PC-9 (cell line): ENCODE measurements around the gene TMEM263. TPM values are rescaled to one million over a fixed set of nuclear protein-coding genes. Genes with fewer than 3 reads are reported as not detected.
A peak's percentile ranks its signal among the peaks of the same experiment; 100 is the strongest.

Experiments used
- BruUV-seq: library from RNA; stranded (reverse); fragments of 400-500 nt; replicated peaks from 2 replicates; lab custom pipeline; 2021; lab: Mats Ljungman, UMichigan
- CTCF ChIA-PET: fragments of 300-600 bp; sonication (Branson Sonifier 250); formaldehyde crosslinking; loops from one replicate; lab custom pipeline; 2022; ENCODE audit warnings: antibody characterized with exemption; lab: Charles Lee
- POLR2A ChIA-PET: fragments of 300-600 bp; sonication (Branson Sonifier 250); formaldehyde crosslinking; loops from one replicate; lab custom pipeline; 2022; ENCODE audit warnings: antibody characterized with exemption; ENCODE audit not compliant: unreplicated experiment; lab: Charles Lee
- DNase-seq, 2 experiments: peaks; one replicate each; pipeline versions ENCODE4 v3.0.0 to v3.0.0-alpha.2; 2015 to 2022; ENCODE audit warnings: mixed read lengths in 1 of 2
- H2AFZ ChIP-seq: fragments of 200-600 bp; sonication (generic); 2 replicates; pipeline ENCODE4 v1.8.1; 2017; ENCODE audit warnings: antibody characterized with exemption
- H3F3A ChIP-seq: fragments of 200-600 bp; sonication (generic); 2 replicates; pipeline ENCODE4 v1.8.1; 2017; ENCODE audit warnings: antibody characterized with exemption, mild to moderate bottlenecking, low read depth; ENCODE audit not compliant: insufficient read depth
- H3K27ac ChIP-seq: fragments of 200-600 bp; sonication (generic); 2 replicates; pipeline ENCODE4 v1.6.1; 2016; ENCODE audit warnings: mixed run types
- H3K27me3 ChIP-seq: fragments of 200-600 bp; sonication (generic); 2 replicates; pipeline ENCODE4 v1.6.1; 2016; ENCODE audit warnings: low read depth, mixed run types; ENCODE audit not compliant: insufficient read depth
- H3K36me3 ChIP-seq: fragments of 200-600 bp; sonication (generic); 2 replicates; pipeline ENCODE4 v1.6.1; 2016; ENCODE audit warnings: low read depth, mixed run types
- H3K4me1 ChIP-seq: fragments of 200-600 bp; sonication (generic); replicated peaks from 2 replicates; pipeline ENCODE4 v1.6.1; 2016; ENCODE audit warnings: mixed run types; ENCODE audit not compliant: insufficient read depth
- H3K4me2 ChIP-seq: fragments of 200-600 bp; sonication (generic); 2 replicates; pipeline ENCODE4 v1.6.1; 2017; ENCODE audit warnings: mixed run types
- H3K4me3 ChIP-seq: fragments of 200-600 bp; sonication (generic); 2 replicates; pipeline ENCODE4 v1.6.1; 2016; ENCODE audit warnings: mixed run types
- H3K79me2 ChIP-seq: fragments of 200-600 bp; sonication (generic); 2 replicates; pipeline ENCODE4 v1.6.1; 2017; ENCODE audit warnings: low read depth, mixed run types
- H3K9me2 ChIP-seq: fragments of 200-600 bp; sonication (generic); 2 replicates; pipeline ENCODE4 v1.8.1; 2017; ENCODE audit warnings: mild to moderate bottlenecking; ENCODE audit not compliant: insufficient read depth
- H3K9me3 ChIP-seq: fragments of 200-600 bp; sonication (generic); 2 replicates; pipeline ENCODE4 v1.8.1; 2016; ENCODE audit warnings: low read depth; ENCODE audit not compliant: insufficient read depth
- H4K20me1 ChIP-seq: fragments of 200-600 bp; sonication (generic); 2 replicates; pipeline ENCODE4 v1.8.1; 2017; ENCODE audit not compliant: insufficient read depth
- CTCF ChIP-seq: fragments of 200-600 bp; sonication (generic); conservative IDR thresholded peaks from 2 replicates; pipeline ENCODE4 v1.6.1; 2017; ENCODE audit warnings: mixed run types, antibody characterized with exemption, mild to moderate bottlenecking, moderate library complexity
- EZH2 ChIP-seq: fragments of 200-600 bp; sonication (generic); IDR thresholded peaks from 2 replicates; pipeline ENCODE4 v1.8.0; 2017; ENCODE audit warnings: antibody characterized with exemption, low read depth
- intact Hi-C: fragments of 100-400 bp; cut with micrococcal nuclease; formaldehyde crosslinking; loops from one replicate; pipeline ENCODE4 v1.10.0; 2022; ENCODE audit not compliant: unreplicated experiment
- total RNA-seq: library from RNA; stranded (reverse); gene quantifications from 2 replicates; pipeline ENCODE4 v1.2.3, GENCODE V29; 2021

TMEM263 gene
- total RNA-seq, 1 experiment from 2014 or later = 33.2 TPM

- TF ChIP-seq CTCF (no peak), EZH2 (no peak)
- H4K20me1 ChIP-seq = no peaks in the 10 kb centered on the region
- ChIA-PET POLR2A (no interaction called here), CTCF (no interaction called here)
- no peaks in the 10 kb centered on the region for H3K36me3 ChIP-seq
- no peaks in the 10 kb centered on the region for H3K9me3 ChIP-seq
- H3K79me2 ChIP-seq = no peaks in the 10 kb centered on the region
- H3K9me2 ChIP-seq = no peaks in the 10 kb centered on the region
- no peaks in the 10 kb centered on the region for H3F3A ChIP-seq
- H3K27ac ChIP-seq = no peak overlapping the region
- peaks cover 12% of the 10 kb centered on the region for H3K4me1 ChIP-seq
- intact Hi-C loops = loop anchor here (10.0 kb wide), 1 partner anchor 110 kb away; the partner anchor contains the start of gene CRY1
- BruUV-seq = no TSS peak
- no peak overlapping the region for H3K4me2 ChIP-seq
- H2AFZ ChIP-seq = no peak overlapping the region
- H3K27me3 ChIP-seq = no peaks in the 10 kb centered on the region
- no peak for DNase-seq
- H3K4me3 ChIP-seq = no peak overlapping the region
Measured at GRCh38 chr12:106984588-106985137, 29.0 kb downstream of the TMEM263 start.

- Histone ChIP-seq H3K4me1 (peaks cover 12% of the 10 kb centered on the region), H3F3A (no peaks in the 10 kb centered on the region), H3K4me2 (peak overlapping the region; percentile 87; the same call in 1 of the 2 replicates), H3K79me2 (no peaks in the 10 kb centered on the region), H3K27me3 (no peaks in the 10 kb centered on the region), H3K9me2 (no peaks in the 10 kb centered on the region), H3K27ac (no peak overlapping the region), H4K20me1 (no peaks in the 10 kb centered on the region), H3K9me3 (no peaks in the 10 kb centered on the region), H3K4me3 (peak overlapping the region; percentile 74; the same call in 1 of the 2 replicates), H3K36me3 (no peaks in the 10 kb centered on the region), H2AFZ (no peak overlapping the region)
- no peak for DNase-seq
- ChIA-PET POLR2A (no interaction called here), CTCF (no interaction called here)
- intact Hi-C loops = loop anchor here (10.0 kb wide), 1 partner anchor 109 kb away; the partner anchor contains the start of gene CRY1
- no TSS peak for BruUV-seq
- TF ChIP-seq EZH2 = no peak
- no peak for TF ChIP-seq CTCF
Measured at GRCh38 chr12:106985479-106985878, 29.8 kb downstream of the TMEM263 start.

- no peaks in the 10 kb centered on the region for H3K36me3 ChIP-seq
- H3K4me1 ChIP-seq = peaks cover 12% of the 10 kb centered on the region
- no peak overlapping the region for H3K27ac ChIP-seq
- intact Hi-C loops = loop anchor here (2.0 to 10.0 kb wide), 2 partner anchors 31 to 109 kb away; partner anchors contain the start of genes CRY1 and TMEM263
- TF ChIP-seq CTCF (no peak), EZH2 (no peak)
- H3K4me3 ChIP-seq = peak overlapping the region; percentile 74
- no peaks in the 10 kb centered on the region for H4K20me1 ChIP-seq
- peak overlapping the region; percentile 96 for H2AFZ ChIP-seq
- ChIA-PET POLR2A (no interaction called here), CTCF (no interaction called here)
- H3K79me2 ChIP-seq = no peaks in the 10 kb centered on the region
- no peaks in the 10 kb centered on the region for H3F3A ChIP-seq
- H3K9me3 ChIP-seq = no peaks in the 10 kb centered on the region
- peak overlapping the region; percentile 87 for H3K4me2 ChIP-seq
- no peak for DNase-seq
- H3K27me3 ChIP-seq = no peaks in the 10 kb centered on the region
- no peaks in the 10 kb centered on the region for H3K9me2 ChIP-seq
- BruUV-seq = TSS peak; percentile 60
Measured at GRCh38 chr12:106986135-106986534, 30.4 kb downstream of the TMEM263 start.
